Measurements from ENCODE around the gene RXRA. TPM values are rescaled to one million over a fixed set of nuclear protein-coding genes. Genes with fewer than 3 reads are reported as not detected.

RXRA gene
- total and polyA plus RNA-seq, 2 of the 4 experiments (the other 2 are of a cell fraction): 7.5 to 17.9 TPM

DNA sequence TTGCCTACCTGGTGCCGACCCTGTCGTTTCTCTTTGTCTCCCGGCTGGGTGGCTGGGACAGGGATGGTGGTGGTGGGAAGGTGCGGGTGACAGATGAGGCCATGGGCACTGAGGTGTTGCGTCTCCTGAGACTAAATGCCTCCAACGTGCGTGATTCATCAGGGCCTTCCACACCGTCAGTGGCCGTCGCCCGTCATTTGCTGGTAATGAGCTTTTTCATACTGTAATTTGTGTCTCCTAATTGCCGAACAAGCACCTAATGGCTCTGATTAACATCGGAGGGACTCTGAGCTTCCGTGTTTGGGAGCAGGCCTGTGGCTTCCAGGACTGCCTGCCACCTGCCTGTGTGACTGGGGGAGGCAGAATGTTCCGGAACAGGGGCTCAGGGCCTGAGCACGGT, 35.2 kb downstream of the RXRA start:
- WGBS, 2 experiments (ENCODE audit: extremely low coverage in 2 of 2, insufficient read length in 1 of 2): 90% methylated on average over 11 of the region's 16 CpGs; no CpG with 5 or more reads in 1 of the 2 experiments
- intact Hi-C loops (cut with micrococcal nuclease) (no loop called here), dilution Hi-C loops (cut with HindIII; ENCODE audit: low sequenced_read_pairs, unreplicated experiment) (no loop called here), in situ Hi-C loops (cut with MboI; ENCODE audit: low sequenced_read_pairs) (no loop called here)
- no peak overlapping the region for H2AFZ ChIP-seq (replicated peaks; ENCODE audit: low read length, poor library complexity)
- H3K4me3 ChIP-seq (ENCODE audit: insufficient read depth, low read depth, low read length): no peak overlapping the region
- peaks cover 15% of the 10 kb centered on the region for H3K4me1 ChIP-seq (ENCODE audit: control insufficient read depth, insufficient read depth, low read length)
- no peak overlapping the region for H2AK9ac ChIP-seq (replicated peaks; ENCODE audit: low read depth, low read length, poor library complexity)
- H3K4ac ChIP-seq (ENCODE audit: low read depth, low read length): no peak overlapping the region
- no peak overlapping the region for H4K5ac ChIP-seq (ENCODE audit: low read depth, low read length)
- H3K79me1 ChIP-seq (ENCODE audit: low read depth in 1 of 2, low read length in 2 of 2): peaks cover 5 to 92% of the 10 kb centered on the region in 2 experiments
- no peak for DNase-seq
- H4K8ac ChIP-seq (ENCODE audit: low read depth in 2 of 2, low read length in 2 of 2): no peak overlapping the region
- H3K9me3 ChIP-seq (ENCODE audit: control insufficient read depth, insufficient read depth, low read length): no peaks in the 10 kb centered on the region
- no peak overlapping the region for H3K4me2 ChIP-seq (ENCODE audit: low read depth, low read length)
- H2BK5ac ChIP-seq (ENCODE audit: low read depth, low read length, poor library complexity, severe bottlenecking): no peak overlapping the region
- H3K14ac ChIP-seq (replicated peaks; ENCODE audit: low read depth, low read length): no peak overlapping the region
- H2BK15ac ChIP-seq (ENCODE audit: low read depth, low read length): no peak overlapping the region
- POLR2A ChIA-PET (ENCODE audit: unreplicated experiment): no interaction called here
- H2AK5ac ChIP-seq (ENCODE audit: low read depth, low read length): no peak overlapping the region
- no peak overlapping the region for H3K23ac ChIP-seq (ENCODE audit: low read depth, low read length)
- H3K36me3 ChIP-seq (ENCODE audit: control insufficient read depth, insufficient read depth, low read length): no peaks in the 10 kb centered on the region
- H2BK120ac ChIP-seq (ENCODE audit: low read depth, low read length): no peak overlapping the region
- H3K9me1 ChIP-seq (ENCODE audit: insufficient read depth, low read length): peaks cover 9% of the 10 kb centered on the region
- H4K20me1 ChIP-seq (ENCODE audit: insufficient read depth, low read length): peaks cover 100% of the 10 kb centered on the region
- H3K27ac ChIP-seq (ENCODE audit: insufficient read depth, low read length): no peak overlapping the region
- H3K56ac ChIP-seq (ENCODE audit: extremely low read depth, insufficient read depth, low read length): no peak overlapping the region
- CTCF ChIA-PET: no interaction called here
- H3K18ac ChIP-seq (ENCODE audit: low read depth, low read length): no peak overlapping the region
- no peak overlapping the region for H2BK20ac ChIP-seq (ENCODE audit: low read depth, low read length)
- no TSS peak for BruUV-seq (replicated peaks)
- H3K27me3 ChIP-seq (ENCODE audit: control insufficient read depth, insufficient read depth, low read length): no peaks in the 10 kb centered on the region
- H4K91ac ChIP-seq (ENCODE audit: insufficient read depth, low read depth, low read length): no peak overlapping the region
- no peak for TF ChIP-seq SMC3 (IDR thresholded peaks at IDR 0.05; ENCODE audit: low read depth, low read length)
- no peak for TF ChIP-seq FOS (IDR thresholded peaks at IDR 0.05; ENCODE audit: low read depth, low read length)
- TF ChIP-seq, protein P1, sequence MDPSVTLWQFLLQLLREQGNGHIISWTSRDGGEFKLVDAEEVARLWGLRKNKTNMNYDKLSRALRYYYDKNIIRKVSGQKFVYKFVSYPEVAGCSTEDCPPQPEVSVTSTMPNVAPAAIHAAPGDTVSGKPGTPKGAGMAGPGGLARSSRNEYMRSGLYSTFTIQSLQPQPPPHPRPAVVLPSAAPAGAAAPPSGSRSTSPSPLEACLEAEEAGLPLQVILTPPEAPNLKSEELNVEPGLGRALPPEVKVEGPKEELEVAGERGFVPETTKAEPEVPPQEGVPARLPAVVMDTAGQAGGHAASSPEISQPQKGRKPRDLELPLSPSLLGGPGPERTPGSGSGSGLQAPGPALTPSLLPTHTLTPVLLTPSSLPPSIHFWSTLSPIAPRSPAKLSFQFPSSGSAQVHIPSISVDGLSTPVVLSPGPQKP (IDR thresholded peaks at IDR 0.05; ENCODE audit: borderline replicate concordance, low read depth, low read length): no peak
- TF ChIP-seq CEBPB (IDR thresholded peaks at IDR 0.05; ENCODE audit: low read depth, low read length): no peak
- TF ChIP-seq, protein P2, sequence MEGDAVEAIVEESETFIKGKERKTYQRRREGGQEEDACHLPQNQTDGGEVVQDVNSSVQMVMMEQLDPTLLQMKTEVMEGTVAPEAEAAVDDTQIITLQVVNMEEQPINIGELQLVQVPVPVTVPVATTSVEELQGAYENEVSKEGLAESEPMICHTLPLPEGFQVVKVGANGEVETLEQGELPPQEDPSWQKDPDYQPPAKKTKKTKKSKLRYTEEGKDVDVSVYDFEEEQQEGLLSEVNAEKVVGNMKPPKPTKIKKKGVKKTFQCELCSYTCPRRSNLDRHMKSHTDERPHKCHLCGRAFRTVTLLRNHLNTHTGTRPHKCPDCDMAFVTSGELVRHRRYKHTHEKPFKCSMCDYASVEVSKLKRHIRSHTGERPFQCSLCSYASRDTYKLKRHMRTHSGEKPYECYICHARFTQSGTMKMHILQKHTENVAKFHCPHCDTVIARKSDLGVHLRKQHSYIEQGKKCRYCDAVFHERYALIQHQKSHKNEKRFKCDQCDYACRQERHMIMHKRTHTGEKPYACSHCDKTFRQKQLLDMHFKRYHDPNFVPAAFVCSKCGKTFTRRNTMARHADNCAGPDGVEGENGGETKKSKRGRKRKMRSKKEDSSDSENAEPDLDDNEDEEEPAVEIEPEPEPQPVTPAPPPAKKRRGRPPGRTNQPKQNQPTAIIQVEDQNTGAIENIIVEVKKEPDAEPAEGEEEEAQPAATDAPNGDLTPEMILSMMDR (conservative IDR thresholded peaks at IDR 0.05; ENCODE audit: low read depth, low read length): no peak
- no peak for TF ChIP-seq NFE2L2 (IDR thresholded peaks at IDR 0.05; ENCODE audit: low read depth, low read length)
- TF ChIP-seq MAZ (IDR thresholded peaks at IDR 0.05; ENCODE audit: borderline replicate concordance, low read depth, low read length): no peak
- TF ChIP-seq RAD21 (IDR thresholded peaks at IDR 0.05; ENCODE audit: low read length): no peak
- TF ChIP-seq, protein P3, sequence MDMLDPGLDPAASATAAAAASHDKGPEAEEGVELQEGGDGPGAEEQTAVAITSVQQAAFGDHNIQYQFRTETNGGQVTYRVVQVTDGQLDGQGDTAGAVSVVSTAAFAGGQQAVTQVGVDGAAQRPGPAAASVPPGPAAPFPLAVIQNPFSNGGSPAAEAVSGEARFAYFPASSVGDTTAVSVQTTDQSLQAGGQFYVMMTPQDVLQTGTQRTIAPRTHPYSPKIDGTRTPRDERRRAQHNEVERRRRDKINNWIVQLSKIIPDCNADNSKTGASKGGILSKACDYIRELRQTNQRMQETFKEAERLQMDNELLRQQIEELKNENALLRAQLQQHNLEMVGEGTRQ (IDR thresholded peaks at IDR 0.05; ENCODE audit: low read depth, low read length): no peak
- no peak overlapping the region for H3K9ac ChIP-seq (ENCODE audit: low read depth, low read length)
- ATAC-seq (ENCODE audit: low read depth): no peak
